Measurements from ENCODE around the gene CXXC5. TPM values are rescaled to one million over a fixed set of nuclear protein-coding genes. Genes with fewer than 3 reads are reported as not detected.
A peak's percentile ranks its signal among the peaks of the same experiment; 100 is the strongest.

The CXXC5 gene
- total and polyA plus RNA-seq, 9 of the 15 experiments (the other 6 are each of a cell fraction or from before 2014, with no cell fraction given) = 1.9 to 123 (median 45.8) TPM

GRCh38 chr5:139690064-139690802, 42.1 kb downstream of the CXXC5 start (continued):
- TF ChIP-seq AFF1 (IDR thresholded peaks at IDR 0.05; ENCODE audit: low read depth in 1 of 2, partially characterized antibody in 2 of 2) (no peak), NR3C1 (CRISPR knock-in tag; IDR thresholded peaks at IDR 0.05) (no peak), KLF13 (tag; IDR thresholded peaks at IDR 0.05; ENCODE audit: borderline replicate concordance, low read depth) (no peak), MCM2 (IDR thresholded peaks at IDR 0.05; ENCODE audit: low read depth) (no peak), TEAD1 (CRISPR knock-in tag; IDR thresholded peaks at IDR 0.05) (no peak), CBX8 (IDR thresholded peaks at IDR 0.05; ENCODE audit: borderline replicate concordance, extremely low read depth, low read depth, low read length, poor library complexity, severe bottlenecking) (no peak), XRCC4 (IDR thresholded peaks at IDR 0.05; ENCODE audit: extremely low read depth, insufficient read depth, insufficient read length) (no peak), NR2C2 (CRISPR knock-in tag; IDR thresholded peaks at IDR 0.05) (no peak), NR2C2 (tag; IDR thresholded peaks at IDR 0.05) (peak; percentile 59; the same call in 1 of the 2 replicates), ARID1B (IDR thresholded peaks at IDR 0.05) (no peak), MYNN (IDR thresholded peaks at IDR 0.05) (0 out of 2 replicates have a peak, but pooled peaks have one; percentile 29), MYNN (CRISPR knock-in tag; IDR thresholded peaks at IDR 0.05) (no peak), CTBP1 (IDR thresholded peaks at IDR 0.05; ENCODE audit: borderline replicate concordance) (0 out of 2 replicates have a peak, but pooled peaks have one; percentile 1), JUND (IDR thresholded peaks at IDR 0.05; ENCODE audit: borderline replicate concordance, low read depth, low read length) (0 out of 2 replicates have a peak, but pooled peaks have one; percentile 1), JUND (tag; IDR thresholded peaks at IDR 0.05; ENCODE audit: borderline replicate concordance, low read depth, low read length) (no peak), TEAD4 (IDR thresholded peaks at IDR 0.05; ENCODE audit: low read length) (no peak; the same call in 1 of the 2 replicates), TEAD4 (CRISPR knock-in tag; IDR thresholded peaks at IDR 0.05; ENCODE audit: borderline replicate concordance) (no peak), ZNF274 (IDR thresholded peaks at IDR 0.05; ENCODE audit: borderline replicate concordance, low read depth, low read length) (no peak), PRDM10 (IDR thresholded peaks at IDR 0.05; ENCODE audit: partially characterized antibody) (peak; percentile 92), NCOR1 (IDR thresholded peaks at IDR 0.05) (no peak; the same call in 1 of the 2 replicates), SMARCB1 (IDR thresholded peaks at IDR 0.05; ENCODE audit: insufficient read length, low read depth) (no peak)

Measured in K562 (cell line).